GM12892 (cell line): ENCODE results near the gene ZNF600.

Experiments
- POLR2A ChIP-seq: IDR thresholded peaks from 2 replicates; pipeline ENCODE4 v1.6.1; 2011; ENCODE audit warnings: low read depth, low read length, control low read depth
- POLR2AphosphoS5 ChIP-seq: IDR thresholded peaks from 2 replicates; pipeline ENCODE4 v1.6.1; 2011; ENCODE audit warnings: low read depth, low read length, control low read depth
- TAF1 ChIP-seq: IDR thresholded peaks from 2 replicates; pipeline ENCODE4 v1.6.1; 2011; ENCODE audit warnings: low read depth, mild to moderate bottlenecking, control low read depth, low read length, borderline replicate concordance

DNA sequence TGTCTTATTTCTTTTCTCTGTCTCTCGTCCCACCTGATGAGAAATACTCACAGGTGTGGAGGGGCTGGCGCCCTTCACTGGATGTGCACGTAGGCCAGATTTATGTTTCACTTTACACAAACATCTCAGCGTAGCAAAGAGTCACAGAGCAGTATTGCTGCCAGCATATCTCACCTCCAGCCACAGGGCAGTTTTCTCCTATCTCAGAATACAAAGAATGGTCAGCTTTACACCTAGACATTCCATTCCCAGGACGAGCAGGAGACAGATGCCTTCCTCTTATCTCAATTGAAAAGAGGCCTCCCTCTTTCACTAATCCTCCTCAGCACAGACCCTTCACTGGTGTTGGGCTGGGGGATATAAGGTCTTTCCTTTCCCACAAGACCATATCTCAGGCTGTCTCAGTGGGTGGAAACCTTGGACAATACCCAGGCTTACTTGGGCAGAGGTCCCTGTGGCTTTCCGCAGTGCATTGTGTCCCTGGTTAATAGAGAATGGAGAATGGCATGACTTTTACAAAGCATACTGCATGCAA, 44.6 kb downstream of the ZNF600 start:
- TF ChIP-seq POLR2A (no peak), POLR2AphosphoS5 (no peak), TAF1 (no peak)
